ENCODE data around the gene KRT9. TPM values are rescaled to one million over a fixed set of nuclear protein-coding genes. Genes with fewer than 3 reads are reported as not detected.

KRT9 gene
- total and polyA plus RNA-seq, 2 of the 13 experiments (the other 11 are each of a cell fraction or from before 2014, with no cell fraction given): not detected

GRCh38 chr17:41527063-41528023 lies 44.5 kb downstream of the KRT9 start (continued):
- TF ChIP-seq SMAD3 (CRISPR knock-in tag; IDR thresholded peaks at IDR 0.05) (no peak), MYPOP (CRISPR knock-in tag; IDR thresholded peaks at IDR 0.05) (no peak), ZNF710 (CRISPR knock-in tag; IDR thresholded peaks at IDR 0.05; ENCODE audit: borderline replicate concordance) (peak; percentile 12; the same call in 1 of the 2 replicates), RXRB (CRISPR knock-in tag; IDR thresholded peaks at IDR 0.05; ENCODE audit: borderline replicate concordance) (no peak), ZBTB20 (CRISPR knock-in tag; IDR thresholded peaks at IDR 0.05; ENCODE audit: borderline replicate concordance, low read depth) (no peak), HNF4G (IDR thresholded peaks at IDR 0.05; ENCODE audit: borderline replicate concordance, low read depth, low read length) (no peak), HNF4G (CRISPR knock-in tag; IDR thresholded peaks at IDR 0.05; ENCODE audit: borderline replicate concordance, low read depth) (no peak), NFE2L1 (CRISPR knock-in tag; IDR thresholded peaks at IDR 0.05; ENCODE audit: borderline replicate concordance) (no peak), TAF1 (CRISPR knock-in tag; IDR thresholded peaks at IDR 0.05) (no peak; the same call in 1 of the 2 replicates), DZIP1 (CRISPR knock-in tag; IDR thresholded peaks at IDR 0.05) (no peak), BHLHE40 (IDR thresholded peaks at IDR 0.05; ENCODE audit: low read length) (no peak), ZNF850 (CRISPR knock-in tag; conservative IDR thresholded peaks at IDR 0.05) (no peak), TAF15 (IDR thresholded peaks at IDR 0.05; ENCODE audit: low read depth, low read length, poor library complexity, severe bottlenecking) (no peak), TCF12 (IDR thresholded peaks at IDR 0.05) (no peak), TCF12 (CRISPR knock-in tag; IDR thresholded peaks at IDR 0.05) (no peak), ZNF609 (CRISPR knock-in tag; IDR thresholded peaks at IDR 0.05; ENCODE audit: borderline replicate concordance) (no peak), ZNF768 (CRISPR knock-in tag; IDR thresholded peaks at IDR 0.05) (no peak), MAFG (CRISPR knock-in tag; IDR thresholded peaks at IDR 0.05) (no peak)

Data from HepG2 (cell line).